ENCODE results near the gene GGACT. TPM values are rescaled to one million over a fixed set of nuclear protein-coding genes. Genes with fewer than 3 reads are reported as not detected.

The GGACT gene
- total RNA-seq, 4 donors from 2014 or later = 8.8 to 37.4 (median 9.7) TPM

- no peak overlapping the region for H3K27ac ChIP-seq
- H3K27me3 ChIP-seq = no peaks in the 10 kb centered on the region
- no peak overlapping the region for H3K4me3 ChIP-seq
- peaks cover 0 to 7% (median 0%) of the 10 kb centered on the region in 4 donors for H3K4me1 ChIP-seq
- no peaks in the 10 kb centered on the region for H3K36me3 ChIP-seq
- H3K9me3 ChIP-seq = no peaks in the 10 kb centered on the region
- DNase-seq = no peak
- TF ChIP-seq POLR2A (IDR thresholded peaks at IDR 0.05) (no peak), CTCF (IDR thresholded peaks at IDR 0.05) (no peak)
These were observed 86.1 kb downstream of the GGACT start for GRCh38 chr13:100502446-100502845.

DNA sequence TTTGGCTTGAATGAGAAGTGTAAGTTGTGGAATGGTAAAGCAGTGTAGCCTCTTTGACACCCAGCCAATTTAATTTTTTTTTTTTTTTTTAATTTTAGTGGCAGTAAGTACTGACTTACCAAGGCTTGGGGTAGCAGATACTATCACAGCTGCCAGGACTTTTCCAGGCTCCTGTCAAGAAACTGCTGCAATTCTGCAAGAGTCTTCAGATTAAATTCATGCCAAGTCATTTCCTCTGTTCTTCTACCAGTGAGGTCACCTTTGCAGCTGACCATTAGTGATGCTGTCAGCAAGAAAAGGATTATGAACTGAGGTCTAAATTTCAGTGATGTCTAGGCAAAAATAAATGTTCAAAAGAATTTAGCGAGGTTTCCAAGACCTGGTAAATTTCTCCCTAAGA lies 91.2 kb downstream of the GGACT start:
- Histone ChIP-seq H3K27me3 (no peaks in the 10 kb centered on the region), H3K27ac (no peak overlapping the region), H3K9me3 (no peaks in the 10 kb centered on the region), H3K4me1 (no peaks in the 10 kb centered on the region), H3K36me3 (no peaks in the 10 kb centered on the region), H3K4me3 (no peak overlapping the region)
- DNase-seq = no peak
- TF ChIP-seq POLR2A (IDR thresholded peaks at IDR 0.05) = no peak
- no peak for TF ChIP-seq CTCF (IDR thresholded peaks at IDR 0.05)

- no peak for DNase-seq
These were observed 93.1 kb downstream of the GGACT start for GRCh38 chr13:100495455-100495854.

DNA sequence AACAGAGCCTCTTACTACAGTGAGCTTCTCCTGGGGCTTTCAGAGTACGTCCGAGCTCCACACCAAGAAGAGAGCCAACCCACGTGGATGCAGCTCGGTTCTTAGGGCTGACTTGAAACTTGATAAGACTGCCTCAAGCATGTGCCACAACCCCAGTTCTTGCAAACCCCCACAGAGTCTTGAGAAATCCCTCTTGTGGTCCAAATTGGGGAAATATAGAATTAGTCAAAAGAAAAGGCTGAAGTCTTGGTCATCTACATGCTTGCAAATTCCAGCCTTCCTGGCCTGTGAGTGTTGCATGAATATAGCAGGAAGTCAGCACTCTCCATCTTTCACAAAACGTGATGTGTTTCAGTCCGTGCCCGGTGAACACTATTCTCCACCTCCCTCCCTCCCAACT lies 95.2 kb downstream of the GGACT start:
- DNase-seq = no peak
- Histone ChIP-seq H3K36me3 (no peaks in the 10 kb centered on the region), H3K9me3 (no peaks in the 10 kb centered on the region), H3K4me1 (no peaks in the 10 kb centered on the region), H3K4me3 (no peak overlapping the region), H3K27ac (no peak overlapping the region), H3K27me3 (no peaks in the 10 kb centered on the region)
- TF ChIP-seq POLR2A (IDR thresholded peaks at IDR 0.05) = no peak
- TF ChIP-seq CTCF (IDR thresholded peaks at IDR 0.05) = no peak

More at GRCh38 chr13:100495455-100495854, 93.1 kb downstream of the GGACT start:
- Histone ChIP-seq H3K27me3 (no peaks in the 10 kb centered on the region), H3K36me3 (no peaks in the 10 kb centered on the region), H3K27ac (no peak overlapping the region), H3K4me3 (no peak overlapping the region), H3K4me1 (no peaks in the 10 kb centered on the region), H3K9me3 (no peaks in the 10 kb centered on the region)
- TF ChIP-seq CTCF (IDR thresholded peaks at IDR 0.05) (no peak), POLR2A (IDR thresholded peaks at IDR 0.05) (no peak)

GRCh38 chr13:100491164-100491842 lies 97.3 kb downstream of the GGACT start:
- no peaks in the 10 kb centered on the region for H3K4me1 ChIP-seq
- H3K27me3 ChIP-seq = no peaks in the 10 kb centered on the region
- no peak for DNase-seq
- H3K4me3 ChIP-seq = no peak overlapping the region
- no peak overlapping the region for H3K27ac ChIP-seq
- no peaks in the 10 kb centered on the region for H3K36me3 ChIP-seq
- H3K9me3 ChIP-seq = no peaks in the 10 kb centered on the region
- TF ChIP-seq CTCF (IDR thresholded peaks at IDR 0.05) (no peak), POLR2A (IDR thresholded peaks at IDR 0.05) (no peak)

Data from Peyer's patch (tissue), 4 donors.